Calu3 (cell line): ENCODE results near the gene ASB4. TPM values are rescaled to one million over a fixed set of nuclear protein-coding genes. Genes with fewer than 3 reads are reported as not detected.

Experiments used
- BruUV-seq: library from RNA; stranded (reverse); fragments of 400-500 nt; replicated peaks from 2 replicates; lab custom pipeline; 2021; lab: Mats Ljungman, UMichigan
- CTCF ChIA-PET: fragments of 300-600 bp; sonication (Branson Sonifier 250); formaldehyde crosslinking; loops from one replicate; lab custom pipeline; 2022; ENCODE audit warnings: antibody characterized with exemption; lab: Charles Lee
- DNase-seq: peaks from one replicate; pipeline ENCODE4 v3.0.0; 2022
- H3K27ac Mint-ChIP-seq: one replicate; pipeline ENCODE4 v1.8.0; 2022; ENCODE audit warnings: mixed read lengths; ENCODE audit not compliant: unreplicated experiment
- H3K27me3 Mint-ChIP-seq: one replicate; pipeline ENCODE4 v1.8.0; 2022; ENCODE audit warnings: mixed read lengths; ENCODE audit not compliant: unreplicated experiment
- H3K36me3 Mint-ChIP-seq: one replicate; pipeline ENCODE4 v1.8.0; 2022; ENCODE audit warnings: mild to moderate bottlenecking, moderate library complexity, mixed read lengths; ENCODE audit not compliant: insufficient read depth, unreplicated experiment
- H3K4me1 Mint-ChIP-seq: one replicate; pipeline ENCODE4 v1.8.0; 2022; ENCODE audit warnings: mild to moderate bottlenecking, low read depth, mixed read lengths; ENCODE audit not compliant: unreplicated experiment
- H3K4me3 Mint-ChIP-seq: one replicate; pipeline ENCODE4 v1.8.0; 2022; ENCODE audit warnings: mild to moderate bottlenecking, low read depth, moderate library complexity, mixed read lengths; ENCODE audit not compliant: unreplicated experiment
- H3K9me3 Mint-ChIP-seq: one replicate; pipeline ENCODE4 v1.8.0; 2022; ENCODE audit warnings: low read depth, mixed read lengths; ENCODE audit not compliant: unreplicated experiment
- intact Hi-C: fragments of 100-400 bp; cut with micrococcal nuclease; formaldehyde crosslinking; loops from one replicate; pipeline ENCODE4 v1.10.0; 2022; ENCODE audit not compliant: unreplicated experiment
- total RNA-seq: library from RNA; stranded (reverse); gene quantifications from 2 replicates; pipeline ENCODE4 v1.2.3, GENCODE V29; 2022
- TF ChIP-seq, protein P1 (sequence below): fragments of 200-600 bp; IDR thresholded peaks from one replicate; pipeline ENCODE4 v1.8.0; 2022; ENCODE audit warnings: antibody characterized with exemption; ENCODE audit not compliant: unreplicated experiment

Gene ASB4
- total RNA-seq, 1 experiment from 2014 or later = 0.47 TPM

DNA sequence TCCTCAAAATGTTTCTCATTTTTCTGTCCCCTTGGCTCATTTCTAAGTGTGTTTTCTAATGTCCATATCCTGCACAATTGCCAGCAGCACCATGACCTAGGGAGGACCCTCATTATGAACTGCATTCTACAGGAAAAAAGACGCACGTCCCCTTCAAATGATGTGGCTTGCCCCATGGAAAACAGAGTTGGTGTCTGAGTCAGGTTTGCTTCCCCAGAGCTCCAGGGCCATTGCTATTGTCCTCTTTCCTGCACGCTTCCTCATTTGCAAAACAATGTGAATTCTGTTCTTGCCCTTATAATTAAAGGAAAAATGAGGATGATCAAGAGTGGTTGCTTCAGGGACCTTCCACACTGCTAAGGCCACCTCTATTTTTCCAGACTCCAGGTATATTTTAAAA, 14.7 kb upstream of the ASB4 start:
- Mint-ChIP-seq H3K36me3 (no peaks in the 10 kb centered on the region), H3K27me3 (no peaks in the 10 kb centered on the region), H3K9me3 (no peaks in the 10 kb centered on the region), H3K4me3 (no peak overlapping the region), H3K27ac (no peak overlapping the region), H3K4me1 (no peaks in the 10 kb centered on the region)
- DNase-seq = no peak
- no TSS peak for BruUV-seq
- CTCF ChIA-PET = interaction anchor here (1.5 kb wide), 1 partner anchor 75 kb away, joined by 5 read pairs; the partner anchor contains the start of gene PON3
- intact Hi-C loops = loop anchor here (10.0 kb wide), 1 partner anchor 226 kb away; no protein-coding TSS in a partner anchor
- TF ChIP-seq, protein P1, sequence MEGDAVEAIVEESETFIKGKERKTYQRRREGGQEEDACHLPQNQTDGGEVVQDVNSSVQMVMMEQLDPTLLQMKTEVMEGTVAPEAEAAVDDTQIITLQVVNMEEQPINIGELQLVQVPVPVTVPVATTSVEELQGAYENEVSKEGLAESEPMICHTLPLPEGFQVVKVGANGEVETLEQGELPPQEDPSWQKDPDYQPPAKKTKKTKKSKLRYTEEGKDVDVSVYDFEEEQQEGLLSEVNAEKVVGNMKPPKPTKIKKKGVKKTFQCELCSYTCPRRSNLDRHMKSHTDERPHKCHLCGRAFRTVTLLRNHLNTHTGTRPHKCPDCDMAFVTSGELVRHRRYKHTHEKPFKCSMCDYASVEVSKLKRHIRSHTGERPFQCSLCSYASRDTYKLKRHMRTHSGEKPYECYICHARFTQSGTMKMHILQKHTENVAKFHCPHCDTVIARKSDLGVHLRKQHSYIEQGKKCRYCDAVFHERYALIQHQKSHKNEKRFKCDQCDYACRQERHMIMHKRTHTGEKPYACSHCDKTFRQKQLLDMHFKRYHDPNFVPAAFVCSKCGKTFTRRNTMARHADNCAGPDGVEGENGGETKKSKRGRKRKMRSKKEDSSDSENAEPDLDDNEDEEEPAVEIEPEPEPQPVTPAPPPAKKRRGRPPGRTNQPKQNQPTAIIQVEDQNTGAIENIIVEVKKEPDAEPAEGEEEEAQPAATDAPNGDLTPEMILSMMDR = no peak

DNA sequence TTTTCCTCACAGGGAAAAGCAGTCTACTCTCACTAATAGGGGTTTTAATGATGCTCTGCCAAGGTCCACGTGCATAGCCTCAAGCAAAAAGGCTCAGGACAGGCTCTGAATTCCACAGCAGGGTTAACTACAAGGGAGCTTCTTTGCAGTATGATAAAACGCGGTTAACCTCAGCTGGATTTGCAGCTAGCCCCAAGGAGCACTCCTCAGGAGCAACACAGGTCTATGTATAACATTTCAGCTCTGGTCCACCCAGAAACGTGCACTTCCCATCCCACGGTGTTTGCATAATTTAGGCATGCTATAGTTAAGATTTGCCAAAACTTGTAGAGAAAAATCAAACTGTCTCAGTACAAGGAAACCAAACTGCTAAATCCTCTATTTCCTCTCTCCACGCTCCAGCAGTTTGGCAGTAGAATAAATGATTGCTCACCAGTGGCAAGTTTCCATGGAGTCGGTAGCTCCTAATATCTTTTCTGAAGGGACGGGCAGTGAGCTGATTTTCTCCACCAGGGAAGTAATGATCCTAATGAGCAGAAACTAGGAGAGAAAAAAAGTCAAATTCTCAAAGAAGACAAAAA, 13.1 kb upstream of the ASB4 start:
- Mint-ChIP-seq H3K27ac (no peak overlapping the region), H3K4me1 (no peaks in the 10 kb centered on the region), H3K27me3 (no peaks in the 10 kb centered on the region), H3K36me3 (no peaks in the 10 kb centered on the region), H3K4me3 (no peak overlapping the region), H3K9me3 (no peaks in the 10 kb centered on the region)
- CTCF ChIA-PET = no interaction called here
- BruUV-seq = no TSS peak
- TF ChIP-seq, protein P1 = no peak
- no peak for DNase-seq
- intact Hi-C loops = loop anchor here (10.0 kb wide), 1 partner anchor 228 kb away; no protein-coding TSS in a partner anchor

DNA sequence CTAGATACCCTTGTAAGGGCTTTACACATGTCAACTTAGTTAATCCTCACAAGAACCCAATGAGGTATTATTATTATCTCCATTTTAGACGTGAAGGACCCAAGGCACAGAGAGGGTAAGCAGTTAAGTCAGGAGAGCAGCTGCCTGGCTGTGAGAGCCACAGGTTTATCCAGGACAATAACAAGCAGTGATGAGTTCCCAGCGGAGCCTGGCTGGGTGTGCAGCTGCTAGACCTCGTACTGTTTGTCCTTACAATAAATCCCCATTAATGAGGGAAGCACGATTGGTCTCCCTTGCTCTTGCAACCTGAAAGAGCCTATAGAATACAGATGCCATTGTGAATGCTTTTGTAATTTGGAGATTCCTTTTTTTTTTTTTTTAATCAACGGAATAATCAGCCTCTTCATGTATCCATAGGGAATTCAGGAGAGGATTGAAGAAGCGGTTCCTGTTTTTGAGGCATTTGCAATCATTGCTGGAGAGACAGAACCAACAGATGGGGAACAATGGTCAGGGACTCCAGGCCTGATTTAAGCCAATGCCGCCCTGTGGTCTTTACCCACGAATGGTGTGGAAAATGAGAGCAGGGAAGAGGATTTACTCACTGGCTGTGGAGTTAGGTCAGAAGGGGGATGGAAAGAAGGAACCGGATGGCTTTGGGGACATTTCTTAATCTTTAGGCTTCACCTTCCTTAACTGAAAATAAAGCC, 12.3 kb upstream of the ASB4 start:
- Mint-ChIP-seq H3K27ac (no peak overlapping the region), H3K27me3 (no peaks in the 10 kb centered on the region), H3K4me1 (no peaks in the 10 kb centered on the region), H3K4me3 (no peak overlapping the region), H3K9me3 (no peaks in the 10 kb centered on the region), H3K36me3 (no peaks in the 10 kb centered on the region)
- intact Hi-C loops = loop anchor here (10.0 kb wide), 1 partner anchor 229 kb away; no protein-coding TSS in a partner anchor
- no peak for DNase-seq
- BruUV-seq = no TSS peak
- TF ChIP-seq, protein P1 = no peak
- CTCF ChIA-PET = interaction anchor here (1.2 kb wide), 1 partner anchor 32 kb away, joined by 3 read pairs; no protein-coding TSS in a partner anchor

DNA sequence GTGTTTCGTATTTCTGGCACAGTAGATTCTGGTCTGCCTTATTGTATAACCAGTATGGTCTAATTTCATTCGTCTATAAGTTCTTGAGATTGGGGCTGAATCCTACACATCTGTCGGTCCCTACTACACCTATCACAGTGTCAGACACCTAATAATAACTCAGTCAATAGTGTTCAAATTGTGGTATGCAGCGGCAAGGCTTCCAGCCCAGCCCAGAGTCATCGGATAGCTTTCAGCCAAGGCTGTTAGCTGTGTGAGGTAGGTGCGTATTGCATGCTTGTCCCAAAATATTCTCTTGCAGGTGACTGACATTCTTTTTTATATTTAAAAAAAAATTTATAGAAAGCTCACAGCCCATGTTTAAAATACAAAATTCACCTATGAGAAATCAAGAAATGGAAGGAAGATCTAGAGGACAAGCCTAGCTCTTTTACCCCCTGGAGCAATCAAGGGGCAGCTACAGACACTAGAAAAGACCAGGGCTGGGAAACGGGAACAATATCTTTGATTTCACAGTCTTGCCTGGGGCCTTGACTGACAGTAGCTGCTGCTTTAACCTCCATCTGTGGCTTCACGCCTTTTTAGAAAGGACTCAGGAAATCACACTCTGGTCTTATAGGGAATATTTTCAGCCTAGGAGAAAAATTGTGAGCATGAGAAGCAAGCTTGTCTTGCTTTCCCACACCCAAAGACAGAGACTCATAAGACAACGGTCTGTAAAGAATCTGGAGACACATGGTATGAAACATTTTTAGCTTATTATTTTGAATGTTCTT, 9.5 kb upstream of the ASB4 start:
- DNase-seq = no peak
- no TSS peak for BruUV-seq
- TF ChIP-seq, protein P1 = no peak
- H3K4me3 Mint-ChIP-seq = no peak overlapping the region
- intact Hi-C loops = loop anchor here (2.0 to 10.0 kb wide), 2 partner anchors 79 to 231 kb away; partner anchors contain the start of gene PON3
- no peak overlapping the region for H3K27ac Mint-ChIP-seq
- CTCF ChIA-PET = interaction anchor here (0.6 to 4.1 kb wide), 4 partner anchors 40 to 210 kb away, joined by 3 to 27 read pairs (median 5); partner anchors contain the start of gene PON3
- no peaks in the 10 kb centered on the region for H3K9me3 Mint-ChIP-seq
- no peaks in the 10 kb centered on the region for H3K4me1 Mint-ChIP-seq
- no peaks in the 10 kb centered on the region for H3K36me3 Mint-ChIP-seq
- no peaks in the 10 kb centered on the region for H3K27me3 Mint-ChIP-seq
